Ishikawa (cell line): ENCODE data around the gene MAP10.
A peak's percentile ranks its signal among the peaks of the same experiment; 100 is the strongest.

Source experiments
- CEBPB ChIP-seq: IDR thresholded peaks from 2 replicates; pipeline ENCODE4 v1.6.1; 2012
- CREB1 ChIP-seq: IDR thresholded peaks from 2 replicates; pipeline ENCODE4 v1.6.1; 2012; ENCODE audit warnings: low read depth
- EGR1 ChIP-seq: IDR thresholded peaks from 2 replicates; pipeline ENCODE4 v1.6.1; 2012
- EP300 ChIP-seq: IDR thresholded peaks from 2 replicates; pipeline ENCODE4 v1.6.1; 2012; ENCODE audit warnings: borderline replicate concordance
- FOXM1 ChIP-seq: IDR thresholded peaks from 2 replicates; pipeline ENCODE4 v1.6.1; 2012; ENCODE audit warnings: low read depth, borderline replicate concordance
- MAX ChIP-seq: IDR thresholded peaks from 2 replicates; pipeline ENCODE4 v1.6.1; 2012
- NFIC ChIP-seq: IDR thresholded peaks from 2 replicates; pipeline ENCODE4 v1.6.1; 2012
- RAD21 ChIP-seq: IDR thresholded peaks from 2 replicates; pipeline ENCODE4 v1.6.1; 2012; ENCODE audit warnings: low read depth
- REST ChIP-seq: IDR thresholded peaks from 2 replicates; pipeline ENCODE4 v1.6.1; 2012; ENCODE audit warnings: low read depth, mild to moderate bottlenecking
- TAF1 ChIP-seq: IDR thresholded peaks from 2 replicates; pipeline ENCODE4 v1.6.1; 2012; ENCODE audit warnings: low read depth, mild to moderate bottlenecking
- TCF12 ChIP-seq: IDR thresholded peaks from 2 replicates; pipeline ENCODE4 v1.6.1; 2012; ENCODE audit warnings: low read depth
- TEAD4 ChIP-seq: IDR thresholded peaks from 2 replicates; pipeline ENCODE4 v1.6.1; 2012
- USF1 ChIP-seq: IDR thresholded peaks from 2 replicates; pipeline ENCODE4 v1.6.1; 2012
- YY1 ChIP-seq: IDR thresholded peaks from 2 replicates; pipeline ENCODE4 v1.6.1; 2012; ENCODE audit warnings: low read depth
- ZBTB7A ChIP-seq: IDR thresholded peaks from 2 replicates; pipeline ENCODE4 v1.6.1; 2012; ENCODE audit warnings: low read depth

The MAP10 gene

GRCh38 chr1:232766241-232766890 lies 38.9 kb upstream of the MAP10 start:
- no peak for TF ChIP-seq MAX
- no peak for TF ChIP-seq USF1
- no peak for TF ChIP-seq EGR1
- TF ChIP-seq EP300: no peak
- no peak for TF ChIP-seq CREB1
- no peak for TF ChIP-seq FOXM1
- no peak for TF ChIP-seq NFIC
- TF ChIP-seq ZBTB7A: no peak
- TF ChIP-seq RAD21: no peak
- TF ChIP-seq TCF12: no peak
- TF ChIP-seq REST: no peak
- TF ChIP-seq TAF1: no peak
- TF ChIP-seq YY1: no peak
- no peak for TF ChIP-seq TEAD4
- TF ChIP-seq CEBPB: no peak

GRCh38 chr1:232766904-232767303 lies 38.3 kb upstream of the MAP10 start:
- TF ChIP-seq RAD21 (no peak), FOXM1 (no peak), CEBPB (no peak), EGR1 (no peak), NFIC (no peak), TAF1 (no peak), YY1 (no peak), EP300 (no peak), REST (no peak)

- TF ChIP-seq RAD21 (no peak), CEBPB (peak; percentile 82), NFIC (peak; percentile 10; the same call in 1 of the 2 replicates), EP300 (no peak), USF1 (no peak), CREB1 (no peak), FOXM1 (no peak)
These were observed 37.7 kb upstream of the MAP10 start for GRCh38 chr1:232767305-232768074.

- no peak for TF ChIP-seq FOXM1
- no peak for TF ChIP-seq MAX
- TF ChIP-seq TEAD4: no peak
- no peak for TF ChIP-seq TCF12
- TF ChIP-seq CREB1: no peak
These were observed 36.4 kb upstream of the MAP10 start for GRCh38 chr1:232768793-232769192.

- TF ChIP-seq REST (no peak), EP300 (no peak), MAX (no peak), FOXM1 (no peak), ZBTB7A (no peak), NFIC (no peak), EGR1 (no peak), TEAD4 (no peak), RAD21 (no peak), TCF12 (no peak), YY1 (no peak), USF1 (no peak), CEBPB (no peak), CREB1 (no peak), TAF1 (no peak)
These were observed 35.5 kb upstream of the MAP10 start for GRCh38 chr1:232769733-232770132.
